GM18861 (cell line): ENCODE results near the gene IRF4.

Experiments
- ATAC-seq: cut with Tn5 transposase; IDR thresholded peaks from one replicate; pipeline ENCODE4 v1.9.1; 2021; ENCODE audit not compliant: unreplicated experiment

Gene IRF4

GRCh38 chr6:395432-396125 is 4.0 kb downstream of the IRF4 start:
- ATAC-seq: no peak

- no peak for ATAC-seq
Observed at GRCh38 chr6:396126-396520, 4.6 kb downstream of the IRF4 start.

DNA sequence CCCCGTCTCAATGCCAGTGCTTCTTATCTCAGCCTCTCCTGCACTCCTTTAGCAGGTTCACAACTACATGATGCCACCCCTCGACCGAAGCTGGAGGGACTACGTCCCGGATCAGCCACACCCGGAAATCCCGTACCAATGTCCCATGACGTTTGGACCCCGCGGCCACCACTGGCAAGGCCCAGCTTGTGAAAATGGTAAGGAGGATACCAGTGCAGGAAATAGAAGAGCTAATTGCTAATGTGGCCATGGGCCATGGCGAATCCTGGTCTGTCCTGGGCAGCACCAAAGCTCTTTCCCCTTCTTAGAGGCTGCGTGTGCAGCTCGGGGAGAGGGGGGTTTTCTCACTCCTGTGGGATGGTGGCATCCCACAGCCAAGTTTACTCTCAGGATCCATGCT is 5.5 kb downstream of the IRF4 start:
- ATAC-seq: no peak

DNA sequence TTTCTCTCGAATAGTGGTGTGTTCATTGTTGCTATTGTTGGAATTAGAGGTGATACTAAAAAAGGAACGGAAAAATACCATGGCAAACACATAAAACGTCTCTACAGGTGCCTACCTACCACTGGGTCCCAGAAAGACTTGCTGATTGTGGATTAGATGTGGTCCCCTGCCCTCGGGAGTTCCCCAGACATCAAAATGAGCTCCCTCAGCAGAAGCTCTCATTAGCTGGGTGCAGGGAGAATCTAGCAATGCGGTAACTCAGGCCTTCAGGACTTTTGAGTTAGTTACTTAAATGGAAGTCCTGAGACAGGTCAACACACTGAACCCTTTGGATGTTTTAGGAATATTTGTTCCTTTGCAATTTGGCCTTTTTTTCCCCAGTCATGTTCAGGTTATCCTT is 6.1 kb downstream of the IRF4 start:
- ATAC-seq: no peak

GRCh38 chr6:398065-398464 is 6.5 kb downstream of the IRF4 start:
- ATAC-seq: no peak

DNA sequence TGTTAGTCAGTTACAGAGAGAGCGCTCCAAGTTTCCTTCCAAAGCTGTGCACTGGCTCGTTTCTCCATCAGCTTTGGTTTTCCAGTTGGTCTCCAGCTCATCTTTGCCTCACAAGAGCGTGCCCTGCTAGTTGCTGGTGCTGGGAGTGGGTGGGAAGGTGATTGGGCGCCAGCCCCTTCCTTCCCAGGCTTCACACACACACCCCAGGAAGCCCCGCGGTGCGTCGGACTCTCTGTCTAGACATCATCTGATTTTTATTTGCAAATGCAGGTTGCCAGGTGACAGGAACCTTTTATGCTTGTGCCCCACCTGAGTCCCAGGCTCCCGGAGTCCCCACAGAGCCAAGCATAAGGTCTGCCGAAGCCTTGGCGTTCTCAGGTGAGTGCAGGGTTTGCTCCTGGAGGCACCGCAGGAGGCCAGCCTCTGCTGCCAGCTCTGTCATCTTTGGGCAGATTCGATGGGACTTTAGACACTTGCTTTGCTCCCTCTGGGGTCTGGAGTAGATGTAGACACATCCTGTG is 7.1 kb downstream of the IRF4 start:
- ATAC-seq: no peak

- ATAC-seq: peak; percentile 37
Observed at GRCh38 chr6:399785-400534, 8.4 kb downstream of the IRF4 start.

- no peak for ATAC-seq
Observed at GRCh38 chr6:400815-401214, 9.3 kb downstream of the IRF4 start.

DNA sequence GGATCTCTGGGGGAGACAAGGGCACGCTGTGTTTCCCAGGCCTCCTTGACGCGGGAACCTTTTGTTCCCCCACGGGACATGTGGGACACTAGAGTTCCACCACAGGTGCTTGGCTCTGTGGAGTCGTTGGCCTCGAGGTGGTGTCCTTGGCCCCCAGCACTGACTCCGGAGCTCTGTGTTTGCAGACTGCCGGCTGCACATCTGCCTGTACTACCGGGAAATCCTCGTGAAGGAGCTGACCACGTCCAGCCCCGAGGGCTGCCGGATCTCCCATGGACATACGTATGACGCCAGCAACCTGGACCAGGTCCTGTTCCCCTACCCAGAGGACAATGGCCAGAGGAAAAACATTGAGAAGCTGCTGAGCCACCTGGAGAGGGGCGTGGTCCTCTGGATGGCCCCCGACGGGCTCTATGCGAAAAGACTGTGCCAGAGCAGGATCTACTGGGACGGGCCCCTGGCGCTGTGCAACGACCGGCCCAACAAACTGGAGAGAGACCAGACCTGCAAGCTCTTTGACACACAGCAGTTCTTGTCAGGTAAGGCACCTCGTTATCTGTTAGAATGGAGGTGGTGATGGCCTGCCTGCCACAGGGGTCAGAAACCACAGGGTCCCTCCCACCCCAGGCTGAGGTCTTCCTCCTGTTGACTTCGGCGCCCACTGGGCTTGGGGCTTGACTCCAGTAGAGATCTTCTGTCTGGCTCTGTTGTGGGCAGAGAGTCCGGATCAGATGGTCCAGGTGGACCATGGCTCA is 9.9 kb downstream of the IRF4 start:
- no peak for ATAC-seq

DNA sequence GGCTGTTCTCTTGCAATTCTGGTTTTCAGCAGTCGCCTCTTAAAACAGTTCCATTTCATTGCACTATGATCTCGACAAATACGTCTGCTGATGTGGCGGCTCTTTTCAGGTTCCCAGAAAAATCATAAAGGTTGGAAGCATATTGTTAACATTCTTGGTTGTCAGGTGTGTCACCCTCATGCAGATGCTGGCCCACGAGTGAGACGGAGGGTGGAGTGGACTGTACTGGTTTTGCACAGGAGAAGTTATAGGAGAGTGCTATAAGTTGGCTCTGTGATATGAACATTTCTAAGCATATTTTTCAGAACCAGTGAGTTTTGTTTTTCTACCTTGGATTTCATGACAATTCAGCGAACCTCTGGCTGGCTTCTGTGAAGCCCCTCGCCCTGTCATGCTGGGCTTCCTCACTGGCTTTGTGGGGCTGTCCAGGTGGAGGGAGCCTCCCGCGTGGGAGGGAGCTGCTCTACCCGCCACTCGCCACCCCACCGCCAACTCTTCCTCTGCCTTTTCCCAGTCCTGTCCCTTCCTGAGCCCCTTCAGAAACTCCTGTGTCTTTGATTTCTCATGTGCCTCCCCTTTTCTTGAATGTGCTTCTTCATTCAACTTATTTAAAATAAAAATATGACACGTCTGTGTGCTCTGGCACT is 10.6 kb downstream of the IRF4 start:
- no peak for ATAC-seq

DNA sequence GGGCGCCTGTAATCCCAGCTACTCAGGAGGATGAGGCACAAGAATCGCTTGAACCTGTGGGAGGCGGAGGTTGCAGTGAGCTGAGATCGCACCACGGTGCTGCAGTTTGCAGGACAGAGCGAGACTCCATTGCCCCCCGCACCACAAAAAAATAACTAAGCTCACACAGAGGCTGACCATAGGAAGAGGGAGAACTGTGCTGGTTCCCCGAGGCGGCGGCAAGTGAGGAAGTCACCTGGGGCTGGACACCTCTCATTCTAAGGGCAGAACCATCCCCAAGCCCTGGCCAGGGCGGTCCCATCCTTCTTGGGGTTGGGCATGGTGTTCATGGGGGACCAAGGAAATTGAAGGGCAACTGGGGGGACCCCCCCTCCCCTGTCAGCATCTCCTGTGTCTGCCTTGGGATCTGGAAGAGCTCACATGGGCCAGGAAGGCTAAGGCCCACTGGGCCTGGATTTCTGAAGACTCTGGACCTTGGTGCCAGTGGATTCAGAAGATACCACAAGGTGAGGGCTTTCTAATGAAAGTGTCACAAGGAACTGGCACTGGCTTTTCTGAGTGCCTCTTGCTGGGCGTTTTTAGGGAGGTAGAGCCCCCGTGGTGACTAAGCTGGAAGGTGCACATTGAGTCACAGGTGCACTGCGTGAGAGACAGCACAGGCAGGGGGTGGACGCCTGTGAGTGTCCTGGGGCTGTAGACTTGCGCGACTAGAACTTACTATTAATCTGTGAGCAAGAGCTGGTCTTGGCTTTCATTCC is 11.5 kb downstream of the IRF4 start:
- ATAC-seq: no peak

DNA sequence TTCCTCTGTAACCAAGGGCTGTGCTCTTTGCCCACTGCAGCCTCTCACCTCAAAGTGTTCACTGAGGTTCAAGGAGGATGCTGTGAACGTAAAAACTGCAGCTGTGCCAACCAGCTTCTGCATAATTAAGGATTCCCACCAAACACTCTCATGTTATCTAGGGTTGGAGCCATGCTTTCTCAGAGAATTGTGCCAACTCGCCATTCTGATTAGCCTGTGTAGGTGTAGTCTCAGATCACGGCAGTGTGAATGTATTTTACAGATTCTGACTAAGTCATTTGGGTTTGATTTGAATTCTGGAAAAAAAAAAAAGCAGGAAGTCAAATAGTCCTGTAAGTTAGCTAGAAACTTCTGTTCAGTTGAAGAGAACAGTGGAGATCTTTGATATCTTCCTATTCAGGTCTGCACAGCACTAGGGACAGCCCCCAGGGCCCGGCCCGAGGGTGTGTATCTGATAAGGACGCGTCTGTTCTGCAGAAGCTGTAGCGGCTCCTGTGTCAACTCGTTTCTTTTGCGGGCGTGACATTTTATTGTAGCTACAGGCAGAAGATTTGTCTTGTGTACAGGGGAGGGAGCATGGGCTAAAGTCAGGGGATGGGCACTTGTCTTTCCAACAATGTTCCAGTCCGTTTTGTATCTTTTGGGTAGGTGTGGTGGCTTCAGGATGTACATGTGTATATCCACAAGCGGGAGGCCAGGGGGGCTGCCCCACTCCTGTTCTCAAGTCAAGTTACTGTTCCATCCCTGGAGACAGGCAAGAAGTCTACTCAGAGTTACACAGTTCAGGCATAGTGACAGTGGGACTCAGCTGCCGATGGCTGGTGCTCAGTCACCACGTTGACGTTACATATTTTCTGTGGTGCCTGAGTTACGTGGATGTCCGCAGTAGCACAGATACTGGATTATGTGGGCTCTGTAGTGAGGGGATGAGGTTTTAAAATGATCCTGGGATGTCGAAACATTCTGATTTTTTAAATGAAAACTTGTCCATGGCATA is 12.4 kb downstream of the IRF4 start:
- no peak for ATAC-seq

GRCh38 chr6:404685-405423 is 13.3 kb downstream of the IRF4 start:
- ATAC-seq: no peak

GRCh38 chr6:408148-408547 is 16.6 kb downstream of the IRF4 start:
- no peak for ATAC-seq

- no peak for ATAC-seq
Observed at GRCh38 chr6:408599-409102, 17.1 kb downstream of the IRF4 start.

DNA sequence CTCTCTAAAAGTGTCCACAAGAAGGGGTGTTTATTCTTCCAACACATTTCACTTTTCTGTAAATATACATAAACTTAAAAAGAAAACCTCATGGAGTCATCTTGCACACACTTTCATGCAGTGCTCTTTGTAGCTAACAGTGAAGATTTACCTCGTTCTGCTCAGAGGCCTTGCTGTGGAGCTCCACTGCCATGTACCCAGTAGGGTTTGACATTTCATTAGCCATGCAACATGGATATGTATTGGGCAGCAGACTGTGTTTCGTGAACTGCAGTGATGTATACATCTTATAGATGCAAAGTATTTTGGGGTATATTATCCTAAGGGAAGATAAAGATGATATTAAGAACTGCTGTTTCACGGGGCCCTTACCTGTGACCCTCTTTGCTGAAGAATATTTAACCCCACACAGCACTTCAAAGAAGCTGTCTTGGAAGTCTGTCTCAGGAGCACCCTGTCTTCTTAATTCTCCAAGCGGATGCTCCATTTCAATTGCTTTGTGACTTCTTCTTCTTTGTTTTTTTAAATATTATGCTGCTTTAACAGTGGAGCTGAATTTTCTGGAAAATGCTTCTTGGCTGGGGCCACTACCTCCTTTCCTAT is 17.9 kb downstream of the IRF4 start:
- ATAC-seq: no peak

DNA sequence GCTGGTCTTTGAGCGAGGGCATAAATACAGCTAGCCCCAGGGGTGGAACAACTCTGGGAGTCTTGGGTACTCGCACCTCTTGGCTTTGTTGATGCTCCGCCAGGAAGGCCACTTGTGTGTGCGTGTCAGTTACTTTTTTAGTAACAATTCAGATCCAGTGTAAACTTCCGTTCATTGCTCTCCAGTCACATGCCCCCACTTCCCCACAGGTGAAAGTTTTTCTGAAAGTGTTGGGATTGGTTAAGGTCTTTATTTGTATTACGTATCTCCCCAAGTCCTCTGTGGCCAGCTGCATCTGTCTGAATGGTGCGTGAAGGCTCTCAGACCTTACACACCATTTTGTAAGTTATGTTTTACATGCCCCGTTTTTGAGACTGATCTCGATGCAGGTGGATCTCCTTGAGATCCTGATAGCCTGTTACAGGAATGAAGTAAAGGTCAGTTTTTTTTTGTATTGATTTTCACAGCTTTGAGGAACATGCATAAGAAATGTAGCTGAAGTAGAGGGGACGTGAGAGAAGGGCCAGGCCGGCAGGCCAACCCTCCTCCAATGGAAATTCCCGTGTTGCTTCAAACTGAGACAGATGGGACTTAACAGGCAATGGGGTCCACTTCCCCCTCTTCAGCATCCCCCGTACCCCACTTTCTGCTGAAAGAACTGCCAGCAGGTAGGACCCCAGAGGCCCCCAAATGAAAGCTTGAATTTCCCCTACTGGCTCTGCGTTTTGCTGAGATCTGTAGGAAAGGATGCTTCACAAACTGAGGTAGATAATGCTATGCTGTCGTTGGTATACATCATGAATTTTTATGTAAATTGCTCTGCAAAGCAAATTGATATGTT is 19.2 kb downstream of the IRF4 start:
- no peak for ATAC-seq
